Measurements from ENCODE around the gene TSR3.

Gene TSR3

GRCh38 chr16:1377406-1378010 lies 25.8 kb upstream of the TSR3 start:
- no peak for DNase-seq

GRCh38 chr16:1375741-1376410 lies 24.2 kb upstream of the TSR3 start:
- no peak for DNase-seq

GRCh38 chr16:1375298-1375640 lies 23.6 kb upstream of the TSR3 start:
- DNase-seq = no peak

- DNase-seq = no peak
These were observed 23.0 kb upstream of the TSR3 start for GRCh38 chr16:1374418-1375297.

- no peak for DNase-seq
These were observed 20.7 kb upstream of the TSR3 start for GRCh38 chr16:1372292-1372950.

GRCh38 chr16:1371054-1371978 lies 19.6 kb upstream of the TSR3 start:
- no peak for DNase-seq

- no peak for DNase-seq
These were observed 16.0 kb upstream of the TSR3 start for GRCh38 chr16:1367486-1368174.

- no peak for DNase-seq
These were observed 15.1 kb upstream of the TSR3 start for GRCh38 chr16:1366712-1367299.

GRCh38 chr16:1366060-1366711 lies 14.5 kb upstream of the TSR3 start:
- DNase-seq = no peak

- DNase-seq = no peak
These were observed 12.8 kb upstream of the TSR3 start for GRCh38 chr16:1364510-1364909.

- no peak for DNase-seq
These were observed 11.9 kb upstream of the TSR3 start for GRCh38 chr16:1363501-1364041.

- DNase-seq = no peak
These were observed 11.1 kb upstream of the TSR3 start for GRCh38 chr16:1362807-1363206.

GRCh38 chr16:1361685-1362360 lies 10.1 kb upstream of the TSR3 start:
- no peak for DNase-seq

GRCh38 chr16:1357906-1358566 lies 6.4 kb upstream of the TSR3 start:
- no peak for DNase-seq

GRCh38 chr16:1356061-1356900 lies 4.6 kb upstream of the TSR3 start:
- DNase-seq = no peak

- no peak for DNase-seq
These were observed 3.9 kb upstream of the TSR3 start for GRCh38 chr16:1355591-1355990.

GRCh38 chr16:1354815-1355540 lies 3.3 kb upstream of the TSR3 start:
- no peak for DNase-seq

- DNase-seq = no peak
These were observed 480 bp downstream of the TSR3 start for GRCh38 chr16:1351215-1351581.

All from cerebellar nuclear complex (tissue), 1 donor.